HCT116 (cell line): Measurements from ENCODE around the gene PLA2G4B.

Source experiments
- ELF1 ChIP-seq: IDR thresholded peaks from 2 replicates; pipeline ENCODE4 v1.6.1; 2012; ENCODE audit warnings: low read depth, borderline replicate concordance
- POLR2A ChIP-seq: IDR thresholded peaks from 2 replicates; pipeline ENCODE4 v1.7.0; 2011; ENCODE audit warnings: borderline replicate concordance; ENCODE audit not compliant: insufficient read depth, insufficient read length; ENCODE audit errors: extremely low read depth
- TF ChIP-seq, protein P1 (sequence below): IDR thresholded peaks from 2 replicates; pipeline ENCODE4 v1.6.1; 2011; ENCODE audit warnings: mild to moderate bottlenecking, low read length, moderate library complexity; ENCODE audit not compliant: insufficient replicate concordance; ENCODE audit errors: extremely low read depth
- TF ChIP-seq, protein P2 (sequence below), 3 experiments: fragments of 200-600 bp in 1 of 3; sonication (generic) in 1 of 3; IDR thresholded peaks in 2 of 3; conservative IDR thresholded peaks in 1 of 3; 2 replicates each; pipeline ENCODE4 v1.5.1; 2012 to 2017; ENCODE audit warnings: low read depth in 2 of 3, low read length in 2 of 3, antibody characterized with exemption in 1 of 3, borderline replicate concordance in 1 of 3, control low read depth in 1 of 3, mild to moderate bottlenecking in 1 of 3, mixed read lengths in 1 of 3, mixed run types in 1 of 3, moderate library complexity in 1 of 3; ENCODE audit not compliant: insufficient read depth in 1 of 3

- TF ChIP-seq, protein P1, sequence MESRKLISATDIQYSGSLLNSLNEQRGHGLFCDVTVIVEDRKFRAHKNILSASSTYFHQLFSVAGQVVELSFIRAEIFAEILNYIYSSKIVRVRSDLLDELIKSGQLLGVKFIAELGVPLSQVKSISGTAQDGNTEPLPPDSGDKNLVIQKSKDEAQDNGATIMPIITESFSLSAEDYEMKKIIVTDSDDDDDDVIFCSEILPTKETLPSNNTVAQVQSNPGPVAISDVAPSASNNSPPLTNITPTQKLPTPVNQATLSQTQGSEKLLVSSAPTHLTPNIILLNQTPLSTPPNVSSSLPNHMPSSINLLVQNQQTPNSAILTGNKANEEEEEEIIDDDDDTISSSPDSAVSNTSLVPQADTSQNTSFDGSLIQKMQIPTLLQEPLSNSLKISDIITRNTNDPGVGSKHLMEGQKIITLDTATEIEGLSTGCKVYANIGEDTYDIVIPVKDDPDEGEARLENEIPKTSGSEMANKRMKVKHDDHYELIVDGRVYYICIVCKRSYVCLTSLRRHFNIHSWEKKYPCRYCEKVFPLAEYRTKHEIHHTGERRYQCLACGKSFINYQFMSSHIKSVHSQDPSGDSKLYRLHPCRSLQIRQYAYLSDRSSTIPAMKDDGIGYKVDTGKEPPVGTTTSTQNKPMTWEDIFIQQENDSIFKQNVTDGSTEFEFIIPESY = no peak
- TF ChIP-seq, protein P2, sequence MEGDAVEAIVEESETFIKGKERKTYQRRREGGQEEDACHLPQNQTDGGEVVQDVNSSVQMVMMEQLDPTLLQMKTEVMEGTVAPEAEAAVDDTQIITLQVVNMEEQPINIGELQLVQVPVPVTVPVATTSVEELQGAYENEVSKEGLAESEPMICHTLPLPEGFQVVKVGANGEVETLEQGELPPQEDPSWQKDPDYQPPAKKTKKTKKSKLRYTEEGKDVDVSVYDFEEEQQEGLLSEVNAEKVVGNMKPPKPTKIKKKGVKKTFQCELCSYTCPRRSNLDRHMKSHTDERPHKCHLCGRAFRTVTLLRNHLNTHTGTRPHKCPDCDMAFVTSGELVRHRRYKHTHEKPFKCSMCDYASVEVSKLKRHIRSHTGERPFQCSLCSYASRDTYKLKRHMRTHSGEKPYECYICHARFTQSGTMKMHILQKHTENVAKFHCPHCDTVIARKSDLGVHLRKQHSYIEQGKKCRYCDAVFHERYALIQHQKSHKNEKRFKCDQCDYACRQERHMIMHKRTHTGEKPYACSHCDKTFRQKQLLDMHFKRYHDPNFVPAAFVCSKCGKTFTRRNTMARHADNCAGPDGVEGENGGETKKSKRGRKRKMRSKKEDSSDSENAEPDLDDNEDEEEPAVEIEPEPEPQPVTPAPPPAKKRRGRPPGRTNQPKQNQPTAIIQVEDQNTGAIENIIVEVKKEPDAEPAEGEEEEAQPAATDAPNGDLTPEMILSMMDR (IDR thresholded peaks at IDR 0.05 in 2 of 3, conservative IDR thresholded peaks at IDR 0.05 in 1 of 3; ENCODE audit: borderline replicate concordance in 1 of 3, insufficient read depth in 1 of 3, low read depth in 2 of 3, low read length in 2 of 3) = peak in 1 of 3 experiments; percentile 24; a peak in 1 of 6 replicates
- TF ChIP-seq POLR2A = no peak
- no peak for TF ChIP-seq ELF1
Observed at GRCh38 chr15:41858756-41859155, 20.1 kb downstream of the PLA2G4B start.
